GM23338 (cell line): Measurements from ENCODE around the gene NOTCH1. TPM values are rescaled to one million over a fixed set of nuclear protein-coding genes. Genes with fewer than 3 reads are reported as not detected.

Experiments
- ATAC-seq: fragments of 200-7000 bp; cut with Tn5 transposase; 3 replicates; pipeline ENCODE4 v1.9.1; 2020
- DNase-seq: peaks from one replicate; pipeline ENCODE4 v3.0.0-alpha.2; 2015; ENCODE audit warnings: low spot score
- H2AFZ ChIP-seq: fragments of 200-600 bp; sonication (generic); 2 replicates; pipeline ENCODE4 v1.8.0; 2016; ENCODE audit warnings: antibody characterized with exemption, mild to moderate bottlenecking, moderate library complexity
- H3F3A ChIP-seq: fragments of 200-600 bp; sonication (generic); replicated peaks from 2 replicates; pipeline ENCODE4 v1.8.0; 2017; ENCODE audit warnings: antibody characterized with exemption, mixed run types, low read depth
- H3K27ac ChIP-seq: fragments of 200-600 bp; sonication (generic); 2 replicates; pipeline ENCODE4 v1.6.1; 2016; ENCODE audit warnings: low read depth
- H3K27me3 ChIP-seq: fragments of 200-600 bp; sonication (generic); 2 replicates; pipeline ENCODE4 v1.8.0; 2016; ENCODE audit warnings: mild to moderate bottlenecking, mixed run types, moderate library complexity; ENCODE audit not compliant: insufficient read depth
- H3K36me3 ChIP-seq: fragments of 200-600 bp; sonication (generic); 2 replicates; pipeline ENCODE4 v1.8.0; 2016; ENCODE audit warnings: mild to moderate bottlenecking; ENCODE audit not compliant: insufficient read depth
- H3K4me1 ChIP-seq: fragments of 200-600 bp; sonication (generic); 2 replicates; pipeline ENCODE4 v1.8.0; 2016; ENCODE audit warnings: mild to moderate bottlenecking, moderate library complexity; ENCODE audit not compliant: insufficient read depth
- H3K4me2 ChIP-seq: fragments of 200-600 bp; sonication (generic); 2 replicates; pipeline ENCODE4 v1.7.1; 2017; ENCODE audit warnings: mixed run types
- H3K4me3 ChIP-seq: fragments of 200-600 bp; sonication (generic); 2 replicates; pipeline ENCODE4 v1.6.1; 2016; ENCODE audit warnings: mixed run types
- H3K79me2 ChIP-seq: fragments of 200-600 bp; sonication (generic); replicated peaks from 2 replicates; pipeline ENCODE4 v1.8.0; 2017; ENCODE audit warnings: mild to moderate bottlenecking; ENCODE audit not compliant: insufficient read depth
- H3K9me2 ChIP-seq: fragments of 200-600 bp; sonication (generic); 2 replicates; pipeline ENCODE4 v1.8.0; 2017; ENCODE audit not compliant: insufficient read depth
- H4K20me1 ChIP-seq: fragments of 200-600 bp; sonication (generic); replicated peaks from 2 replicates; pipeline ENCODE4 v1.8.0; 2017; ENCODE audit warnings: mild to moderate bottlenecking; ENCODE audit not compliant: insufficient read depth
- H3K27ac Mint-ChIP-seq: 2 replicates; pipeline ENCODE4 v1.8.0; 2020; ENCODE audit warnings: inconsistent platforms, mild to moderate bottlenecking, moderate library complexity, mixed read lengths
- H3K27me3 Mint-ChIP-seq: 3 replicates; pipeline ENCODE4 v1.8.0; 2022; ENCODE audit warnings: low read depth, mild to moderate bottlenecking, moderate library complexity, mixed read lengths, inconsistent platforms; ENCODE audit not compliant: insufficient read depth, poor library complexity
- H3K36me3 Mint-ChIP-seq: 3 replicates; pipeline ENCODE4 v1.8.0; 2021; ENCODE audit warnings: low read depth, mild to moderate bottlenecking, inconsistent platforms, moderate library complexity, mixed read lengths
- H3K4me1 Mint-ChIP-seq: 3 replicates; pipeline ENCODE4 v1.8.0; 2020; ENCODE audit warnings: mild to moderate bottlenecking, inconsistent platforms, mixed read lengths
- H3K4me3 Mint-ChIP-seq: 3 replicates; pipeline ENCODE4 v1.8.0; 2021; ENCODE audit warnings: moderate library complexity, mild to moderate bottlenecking, inconsistent platforms, mixed read lengths
- H3K9me3 Mint-ChIP-seq: 3 replicates; pipeline ENCODE4 v1.8.0; 2020; ENCODE audit warnings: moderate library complexity, mild to moderate bottlenecking, inconsistent platforms, mixed read lengths
- CREB1 ChIP-seq: fragments of 250-450 bp; sonication (Bioruptor Pico); IDR thresholded peaks from 2 replicates; pipeline ENCODE4 v1.5.0; 2020; ENCODE audit warnings: low read depth, mild to moderate bottlenecking, moderate library complexity
- CTCF ChIP-seq, 2 experiments: fragments of 200-600 bp in 1 of 2; sonication (generic) in 1 of 2; conservative IDR thresholded peaks; 2 replicates each; pipeline versions ENCODE4 v1.5.1 to v1.6.1; 2016 to 2017; ENCODE audit warnings: antibody characterized with exemption in 2 of 2, low read depth in 2 of 2, mild to moderate bottlenecking in 2 of 2, moderate library complexity in 1 of 2
- ETS1 ChIP-seq: IDR thresholded peaks from 2 replicates; pipeline ENCODE4 v1.6.1; 2016; ENCODE audit warnings: antibody characterized with exemption
- EZH2 ChIP-seq: fragments of 200-600 bp; sonication (generic); IDR thresholded peaks from one replicate; pipeline ENCODE4 v1.8.0; 2017; ENCODE audit warnings: antibody characterized with exemption, mild to moderate bottlenecking, low read depth; ENCODE audit not compliant: unreplicated experiment
- EZH2phosphoT487 ChIP-seq: fragments of 200-600 bp; sonication (generic); IDR thresholded peaks from one replicate; pipeline ENCODE4 v1.8.1; 2018; ENCODE audit warnings: antibody characterized with exemption; ENCODE audit not compliant: unreplicated experiment
- JUNB ChIP-seq: IDR thresholded peaks from one replicate; pipeline ENCODE4 v1.6.1; 2016; ENCODE audit warnings: antibody characterized with exemption; ENCODE audit not compliant: unreplicated experiment
- NANOG ChIP-seq: IDR thresholded peaks from 2 replicates; pipeline ENCODE4 v1.6.1; 2016; ENCODE audit warnings: antibody characterized with exemption, borderline replicate concordance
- POLR2AphosphoS5 ChIP-seq: IDR thresholded peaks from 2 replicates; pipeline ENCODE4 v1.6.1; 2016; ENCODE audit warnings: antibody characterized with exemption, low read depth
- REST ChIP-seq: IDR thresholded peaks from one replicate; pipeline ENCODE4 v1.6.1; 2018; ENCODE audit warnings: antibody characterized with exemption; ENCODE audit not compliant: unreplicated experiment
- STAT1 ChIP-seq: IDR thresholded peaks from one replicate; pipeline ENCODE4 v1.6.1; 2016; ENCODE audit warnings: antibody characterized with exemption; ENCODE audit not compliant: unreplicated experiment
- ZNF114 ChIP-seq: fragments of 250-450 bp; sonication (Bioruptor Pico); IDR thresholded peaks from 2 replicates; pipeline ENCODE4 v1.5.0; 2020; ENCODE audit warnings: mild to moderate bottlenecking, moderate library complexity
- ZNF331 ChIP-seq: fragments of 250-450 bp; sonication (Bioruptor Pico); IDR thresholded peaks from 2 replicates; pipeline ENCODE4 v1.5.0; 2020; ENCODE audit warnings: low read depth, mild to moderate bottlenecking, moderate library complexity
- polyA plus RNA-seq: library from polyadenylated mRNA; unstranded; fragments of >200 nt; fragmentation: Nextera tagmentation; extraction: Ambion mirVana; gene quantifications from 2 replicates; pipeline ENCODE4 v1.2.1, GENCODE V29; 2016
- total RNA-seq: library from RNA; depleted of rRNA; stranded (reverse); fragments of >200 nt; shearing (Covaris generic); gene quantifications from 2 replicates; pipeline ENCODE4 v1.2.3, GENCODE V29; 2014

The NOTCH1 gene
- total and polyA plus RNA-seq, 2 experiments from 2014 or later = 9.9 to 97.2 TPM

GRCh38 chr9:136520053-136520540, 25.8 kb downstream of the NOTCH1 start (continued):
- TF ChIP-seq REST (no peak), EZH2phosphoT487 (no peak)

GRCh38 chr9:136519263-136520052, 26.4 kb downstream of the NOTCH1 start:
- peaks cover 14% of the 10 kb centered on the region; the same call in 2 of the 3 replicates for H3K36me3 Mint-ChIP-seq
- H3K4me3 Mint-ChIP-seq = no peak overlapping the region
- DNase-seq (no peak), ATAC-seq (no peak)
- H3K9me3 Mint-ChIP-seq = no peaks in the 10 kb centered on the region
- H3K4me1 ChIP-seq = no peaks in the 10 kb centered on the region
- no peak overlapping the region for H2AFZ ChIP-seq
- no peaks in the 10 kb centered on the region for H3K27me3 ChIP-seq
- H3K27ac Mint-ChIP-seq = no peak overlapping the region
- H3K36me3 ChIP-seq = no peaks in the 10 kb centered on the region
- no peak overlapping the region for H3K4me3 ChIP-seq
- no peak overlapping the region for H3K27ac ChIP-seq
- no peak overlapping the region for H3K4me2 ChIP-seq
- H3K9me2 ChIP-seq = no peaks in the 10 kb centered on the region
- H3K79me2 ChIP-seq = no peaks in the 10 kb centered on the region; the same call in 1 of the 2 replicates
- H3K4me1 Mint-ChIP-seq = no peaks in the 10 kb centered on the region
- peaks cover 6% of the 10 kb centered on the region; the same call in 1 of the 2 replicates for H4K20me1 ChIP-seq
- no peaks in the 10 kb centered on the region for H3F3A ChIP-seq
- peaks cover 5% of the 10 kb centered on the region for H3K27me3 Mint-ChIP-seq
- TF ChIP-seq CTCF (conservative IDR thresholded peaks at IDR 0.05; ENCODE audit: low read depth in 2 of 2) (no peak), NANOG (no peak), CREB1 (no peak), JUNB (no peak), ZNF331 (CRISPR knock-in tag) (no peak), ZNF114 (CRISPR knock-in tag) (no peak), STAT1 (no peak), EZH2 (no peak), ETS1 (no peak), POLR2AphosphoS5 (no peak), REST (no peak), EZH2phosphoT487 (no peak)
